ENCODE data around the gene BTD. TPM values are rescaled to one million over a fixed set of nuclear protein-coding genes. Genes with fewer than 3 reads are reported as not detected.

The BTD gene
- total and polyA plus RNA-seq, 10 of the 15 experiments (the other 5 are each of a cell fraction or from before 2014, with no cell fraction given) = 3.4 to 10.3 (median 5.0) TPM

DNA sequence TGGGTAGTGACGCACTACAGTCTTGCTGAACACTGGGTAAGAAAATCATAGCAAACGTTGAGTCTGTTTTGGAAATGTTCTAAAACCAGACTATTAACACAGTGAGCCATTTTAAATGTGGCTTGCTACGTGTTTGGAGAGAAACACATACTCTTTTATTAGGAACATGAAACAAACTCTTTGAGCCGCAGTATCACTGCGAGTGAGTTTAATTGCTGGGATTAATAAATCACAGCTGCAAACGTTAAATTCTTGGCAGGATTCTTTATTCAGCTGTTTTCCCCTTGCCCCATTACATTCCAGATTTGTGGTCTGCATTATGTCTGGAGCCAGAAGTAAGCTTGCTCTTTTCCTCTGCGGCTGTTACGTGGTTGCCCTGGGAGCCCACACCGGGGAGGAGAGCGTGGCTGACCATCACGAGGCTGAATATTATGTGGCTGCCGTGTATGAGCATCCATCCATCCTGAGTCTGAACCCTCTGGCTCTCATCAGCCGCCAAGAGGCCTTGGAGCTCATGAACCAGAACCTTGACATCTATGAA is 33.6 kb downstream of the BTD start:
- Histone ChIP-seq H3K4me1 (ENCODE audit: control insufficient read depth, insufficient read depth, low read length) (peaks cover 44% of the 10 kb centered on the region), H3K79me2 (ENCODE audit: control insufficient read depth, insufficient read depth, low read length) (no peaks in the 10 kb centered on the region), H3K9me3 (replicated peaks; ENCODE audit: control insufficient read depth, insufficient read depth, low read length) (peaks cover 6% of the 10 kb centered on the region; the same call in 2 of the 3 replicates), H3K4me3 (no peak overlapping the region), H3K36me3 (ENCODE audit: control insufficient read depth in 2 of 2, insufficient read depth in 2 of 2, low read length in 1 of 2) (no peaks in the 10 kb centered on the region), H4K20me1 (ENCODE audit: control insufficient read depth, insufficient read depth) (no peaks in the 10 kb centered on the region), H3K27me3 (replicated peaks in 1 of 2; ENCODE audit: control insufficient read depth in 2 of 2, insufficient read depth in 2 of 2, low read length in 1 of 2) (no peaks in the 10 kb centered on the region), H3K4me2 (ENCODE audit: control insufficient read depth, insufficient read depth) (no peak overlapping the region), H3K27ac (ENCODE audit: control insufficient read depth, insufficient read depth) (no peak overlapping the region), H2AFZ (ENCODE audit: control insufficient read depth, low read depth, low read length) (no peak overlapping the region), H3K9ac (ENCODE audit: control insufficient read depth, insufficient read depth, low read length) (no peak overlapping the region)
- TF ChIP-seq SP1 (IDR thresholded peaks at IDR 0.05; ENCODE audit: low read depth, low read length) (no peak), YBX1 (IDR thresholded peaks at IDR 0.05) (no peak)
- DNase-seq (ENCODE audit: low read depth, low spot score) (no peak), FAIRE-seq (no peak), ATAC-seq (no peak)
- RAD21 ChIA-PET (ENCODE audit: unreplicated experiment) = interaction anchor here (1.3 to 2.7 kb wide), 7 partner anchors 8 to 177 kb away, joined by 3 to 14 read pairs (median 5); partner anchors contain the start of gene ANKRD28
- BruUV-seq (replicated peaks) = no TSS peak
- in situ Hi-C loops (cut with MboI) = loop anchor here (5.0 kb wide), 1 partner anchor 172 kb away; no protein-coding TSS in a partner anchor
- WGBS (ENCODE audit: insufficient coverage, insufficient replicate concordance, low lambda C conversion rate, missing lambda C conversion rate) = 99% methylated on average over 13 of the region's 13 CpGs
- CTCF ChIA-PET = interaction anchor here (0.6 to 1.9 kb wide), 10 partner anchors 11 to 543 kb away, joined by 3 to 5 read pairs (median 4); partner anchors contain the start of gene CAPN7
- POLR2A ChIA-PET = interaction anchor here (1.3 to 2.9 kb wide), 7 partner anchors 11 to 178 kb away, joined by 3 to 10 read pairs (median 7); partner anchors contain the start of gene ANKRD28
- SMC1A ChIA-PET (ENCODE audit: uncharacterized antibody, unreplicated experiment) = interaction anchor here (1.1 to 14.5 kb wide), 7 partner anchors 8 to 175 kb away, joined by 3 to 362 read pairs (median 5); no protein-coding TSS in a partner anchor
- intact Hi-C loops (cut with micrococcal nuclease; ENCODE audit: unreplicated experiment) = loop anchor here (5.0 to 10.0 kb wide), 2 partner anchors 222 to 540 kb away; partner anchors contain the start of gene GALNT15

DNA sequence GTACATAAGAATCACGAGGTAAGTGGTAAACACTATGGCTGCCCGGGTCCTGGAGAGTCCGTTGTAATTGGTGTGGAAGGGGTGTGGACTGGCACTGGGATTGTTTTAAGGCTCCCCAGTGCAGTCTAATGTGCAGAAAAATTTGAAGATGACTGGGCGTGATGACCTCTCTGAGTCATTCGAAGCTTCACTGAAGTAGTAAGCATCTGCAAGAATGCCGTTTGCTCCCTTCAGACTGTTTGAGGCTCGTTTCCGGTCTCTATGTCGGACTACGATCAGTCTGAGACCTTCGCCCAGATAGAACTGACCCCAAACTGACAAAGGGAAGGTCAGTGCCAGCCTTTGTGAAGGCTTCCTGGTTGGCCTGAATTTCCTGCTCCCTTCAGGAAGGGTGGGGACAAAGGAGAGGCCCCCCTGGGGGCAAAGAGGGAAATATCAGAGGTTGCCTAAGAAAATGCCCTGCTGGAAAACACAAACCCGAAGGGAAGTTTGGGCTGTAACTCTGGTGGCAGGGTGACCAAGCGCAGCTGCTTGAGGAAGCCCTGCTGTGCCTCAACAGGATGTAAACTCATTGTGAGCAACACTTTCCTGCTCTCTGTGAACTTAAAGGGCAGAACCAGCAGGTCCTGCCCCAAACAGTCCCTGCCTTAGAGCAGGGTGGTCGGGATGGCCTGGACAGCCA is 34.6 kb downstream of the BTD start:
- ChIA-PET SMC1A (ENCODE audit: uncharacterized antibody, unreplicated experiment) (interaction anchor here (0.8 to 14.5 kb wide), 12 partner anchors 10 to 174 kb away, joined by 3 to 362 read pairs (median 4); no protein-coding TSS in a partner anchor), CTCF (interaction anchor here (0.7 to 1.7 kb wide), 3 partner anchors 10 to 166 kb away, joined by 3 to 4 read pairs (median 4); no protein-coding TSS in a partner anchor), POLR2A (interaction anchor here (0.7 to 2.9 kb wide), 7 partner anchors 10 to 173 kb away, joined by 3 to 10 read pairs (median 5); partner anchors contain the start of gene ANKRD28), RAD21 (ENCODE audit: unreplicated experiment) (interaction anchor here (0.8 to 2.7 kb wide), 7 partner anchors 9 to 175 kb away, joined by 3 to 8 read pairs (median 5); partner anchors contain the start of gene ANKRD28)
- Histone ChIP-seq H3K27me3 (replicated peaks in 1 of 2; ENCODE audit: control insufficient read depth in 2 of 2, insufficient read depth in 2 of 2, low read length in 1 of 2) (no peaks in the 10 kb centered on the region), H3K4me2 (ENCODE audit: control insufficient read depth, insufficient read depth) (peak overlapping the region; percentile 83), H3K4me1 (ENCODE audit: control insufficient read depth, insufficient read depth, low read length) (peaks cover 38% of the 10 kb centered on the region), H3K36me3 (ENCODE audit: control insufficient read depth in 2 of 2, insufficient read depth in 2 of 2, low read length in 1 of 2) (no peaks in the 10 kb centered on the region), H3K4me3 (no peak overlapping the region), H3K79me2 (ENCODE audit: control insufficient read depth, insufficient read depth, low read length) (no peaks in the 10 kb centered on the region), H3K9ac (ENCODE audit: control insufficient read depth, insufficient read depth, low read length) (peak overlapping the region; percentile 53), H3K27ac (ENCODE audit: control insufficient read depth, insufficient read depth) (peak overlapping the region; percentile 74), H3K9me3 (replicated peaks; ENCODE audit: control insufficient read depth, insufficient read depth, low read length) (peaks cover 6% of the 10 kb centered on the region; the same call in 2 of the 3 replicates), H2AFZ (ENCODE audit: control insufficient read depth, low read depth, low read length) (peak overlapping the region; percentile 88), H4K20me1 (ENCODE audit: control insufficient read depth, insufficient read depth) (no peaks in the 10 kb centered on the region)
- peak; percentile 72 for FAIRE-seq
- no TSS peak for BruUV-seq (replicated peaks)
- DNase-seq (ENCODE audit: low read depth, low spot score) = no peak
- intact Hi-C loops (cut with micrococcal nuclease; ENCODE audit: unreplicated experiment) = loop anchor here (5.0 to 10.0 kb wide), 2 partner anchors 221 to 539 kb away; partner anchors contain the start of gene GALNT15
- peak; percentile 39 for ATAC-seq
- 1% methylated on average over 14 of the region's 14 CpGs for WGBS (ENCODE audit: insufficient coverage, insufficient replicate concordance, low lambda C conversion rate, missing lambda C conversion rate)
- in situ Hi-C loops (cut with MboI) = loop anchor here (5.0 kb wide), 1 partner anchor 171 kb away; no protein-coding TSS in a partner anchor
- TF ChIP-seq CBFB (IDR thresholded peaks at IDR 0.05; ENCODE audit: low read depth) = no peak
- no peak for TF ChIP-seq FOXK2 (IDR thresholded peaks at IDR 0.05)
- TF ChIP-seq, protein P1, sequence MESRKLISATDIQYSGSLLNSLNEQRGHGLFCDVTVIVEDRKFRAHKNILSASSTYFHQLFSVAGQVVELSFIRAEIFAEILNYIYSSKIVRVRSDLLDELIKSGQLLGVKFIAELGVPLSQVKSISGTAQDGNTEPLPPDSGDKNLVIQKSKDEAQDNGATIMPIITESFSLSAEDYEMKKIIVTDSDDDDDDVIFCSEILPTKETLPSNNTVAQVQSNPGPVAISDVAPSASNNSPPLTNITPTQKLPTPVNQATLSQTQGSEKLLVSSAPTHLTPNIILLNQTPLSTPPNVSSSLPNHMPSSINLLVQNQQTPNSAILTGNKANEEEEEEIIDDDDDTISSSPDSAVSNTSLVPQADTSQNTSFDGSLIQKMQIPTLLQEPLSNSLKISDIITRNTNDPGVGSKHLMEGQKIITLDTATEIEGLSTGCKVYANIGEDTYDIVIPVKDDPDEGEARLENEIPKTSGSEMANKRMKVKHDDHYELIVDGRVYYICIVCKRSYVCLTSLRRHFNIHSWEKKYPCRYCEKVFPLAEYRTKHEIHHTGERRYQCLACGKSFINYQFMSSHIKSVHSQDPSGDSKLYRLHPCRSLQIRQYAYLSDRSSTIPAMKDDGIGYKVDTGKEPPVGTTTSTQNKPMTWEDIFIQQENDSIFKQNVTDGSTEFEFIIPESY (IDR thresholded peaks at IDR 0.05) = no peak
- no peak for TF ChIP-seq IRF5 (IDR thresholded peaks at IDR 0.05; ENCODE audit: borderline replicate concordance)
- no peak for TF ChIP-seq CEBPB (IDR thresholded peaks at IDR 0.05; ENCODE audit: borderline replicate concordance in 1 of 2, low read depth in 2 of 2, low read length in 2 of 2)
- TF ChIP-seq IKZF1 (conservative IDR thresholded peaks at IDR 0.05) = 0 out of 2 replicates have a peak, but pooled peaks have one; percentile 31
- TF ChIP-seq TCF3 (IDR thresholded peaks at IDR 0.05; ENCODE audit: borderline replicate concordance, insufficient read depth, low read depth, low read length) = peak; percentile 34; the same call in 1 of the 2 replicates
- TF ChIP-seq PAX5 (IDR thresholded peaks at IDR 0.05; ENCODE audit: borderline replicate concordance, low read depth, low read length) = no peak
- peak; percentile 23 to 25; a peak in 1 of 4 replicates for TF ChIP-seq IKZF2 (IDR thresholded peaks at IDR 0.05)
